ENCODE data around the gene TM4SF20.

Gene TM4SF20

DNA sequence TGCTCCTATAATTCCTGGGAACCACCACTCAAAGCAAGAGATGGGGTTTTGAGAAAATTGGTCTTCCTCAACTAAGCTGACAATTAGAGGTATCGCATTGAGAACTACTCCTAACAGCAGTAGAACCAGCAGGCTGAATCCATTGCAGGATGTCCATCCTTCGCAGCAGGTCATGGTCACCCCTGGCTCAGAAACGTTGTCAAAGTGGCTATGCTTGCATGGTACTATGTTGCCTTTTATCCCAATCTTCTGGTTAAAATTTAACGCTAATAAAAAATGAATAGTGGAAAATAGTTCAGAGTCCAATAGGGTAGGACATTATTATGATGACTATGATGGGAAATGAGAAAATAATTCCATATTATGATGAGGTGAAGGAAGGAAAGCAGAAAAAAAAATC is at the start of gene TM4SF20:
TM4SF20 (minus strand) TSS at position 212 of the 400 bp plus-strand sequence; CDS start at position 174, 38 bp downstream.
- DNase-seq, result no peak

DNA sequence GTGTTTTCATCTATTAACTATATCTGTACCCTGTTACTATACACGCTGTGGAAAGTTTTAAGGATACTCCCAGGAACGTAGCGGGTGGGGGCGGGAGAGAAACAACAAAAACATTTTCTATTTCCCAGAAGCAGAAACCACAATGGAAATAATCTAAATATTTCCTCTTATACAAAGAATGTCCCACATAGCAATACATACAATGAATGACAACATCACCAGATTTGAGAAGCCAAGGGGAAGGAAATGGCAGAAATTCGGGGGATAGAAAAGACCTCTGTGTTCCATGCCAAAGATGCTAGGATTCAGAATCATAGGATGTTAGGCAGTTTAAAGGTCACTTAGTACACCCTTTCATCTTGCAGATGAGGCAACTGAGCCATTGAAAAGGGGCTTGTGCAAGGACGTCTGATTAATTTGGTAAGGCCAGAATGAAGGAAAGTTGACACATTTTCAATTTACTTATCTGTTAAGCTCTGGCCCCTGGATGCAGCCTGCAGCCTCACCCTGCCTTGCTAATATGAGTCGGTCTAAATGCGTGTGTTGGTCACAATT is 49.7 kb upstream of the TM4SF20 start:
- no peak for DNase-seq

DNA sequence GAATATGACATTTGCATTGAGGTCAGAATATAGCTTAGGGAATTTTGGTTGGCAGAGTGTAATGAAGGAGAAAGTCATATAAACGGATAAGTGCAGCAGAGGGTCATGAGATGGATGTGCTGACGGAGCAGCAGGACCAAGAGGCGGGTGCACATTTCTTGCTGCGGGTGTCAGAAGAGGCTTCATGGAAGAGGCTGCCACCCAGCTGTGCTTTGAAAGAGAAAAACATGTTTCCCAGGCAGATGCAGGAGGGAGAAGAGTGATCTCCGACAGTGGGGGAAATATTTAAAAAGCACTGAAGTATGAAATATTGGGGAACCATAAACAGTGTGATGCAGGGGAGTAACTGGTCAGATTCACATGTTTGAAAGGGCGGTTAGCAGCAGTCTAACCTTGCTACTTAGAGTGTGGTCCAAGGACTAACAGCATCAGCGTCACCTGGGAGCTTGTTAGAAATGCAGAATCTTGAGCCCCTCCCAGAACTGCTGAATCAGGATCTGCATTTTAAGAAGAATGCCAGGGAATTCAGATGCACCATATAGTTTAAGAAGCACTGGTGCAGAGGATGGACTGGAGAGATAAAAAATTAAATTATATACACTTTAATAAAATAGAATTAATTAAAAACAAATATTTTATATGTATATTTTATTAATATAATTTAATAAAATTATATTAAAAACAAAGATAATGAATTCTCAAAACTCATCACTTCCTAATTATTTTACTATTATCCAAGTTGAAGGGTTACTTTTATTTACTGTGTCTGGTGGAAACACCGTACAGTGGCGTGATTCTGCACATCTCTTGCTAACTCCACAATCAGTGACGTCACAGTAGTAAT is 44.8 kb upstream of the TM4SF20 start:
- DNase-seq, result no peak

DNA sequence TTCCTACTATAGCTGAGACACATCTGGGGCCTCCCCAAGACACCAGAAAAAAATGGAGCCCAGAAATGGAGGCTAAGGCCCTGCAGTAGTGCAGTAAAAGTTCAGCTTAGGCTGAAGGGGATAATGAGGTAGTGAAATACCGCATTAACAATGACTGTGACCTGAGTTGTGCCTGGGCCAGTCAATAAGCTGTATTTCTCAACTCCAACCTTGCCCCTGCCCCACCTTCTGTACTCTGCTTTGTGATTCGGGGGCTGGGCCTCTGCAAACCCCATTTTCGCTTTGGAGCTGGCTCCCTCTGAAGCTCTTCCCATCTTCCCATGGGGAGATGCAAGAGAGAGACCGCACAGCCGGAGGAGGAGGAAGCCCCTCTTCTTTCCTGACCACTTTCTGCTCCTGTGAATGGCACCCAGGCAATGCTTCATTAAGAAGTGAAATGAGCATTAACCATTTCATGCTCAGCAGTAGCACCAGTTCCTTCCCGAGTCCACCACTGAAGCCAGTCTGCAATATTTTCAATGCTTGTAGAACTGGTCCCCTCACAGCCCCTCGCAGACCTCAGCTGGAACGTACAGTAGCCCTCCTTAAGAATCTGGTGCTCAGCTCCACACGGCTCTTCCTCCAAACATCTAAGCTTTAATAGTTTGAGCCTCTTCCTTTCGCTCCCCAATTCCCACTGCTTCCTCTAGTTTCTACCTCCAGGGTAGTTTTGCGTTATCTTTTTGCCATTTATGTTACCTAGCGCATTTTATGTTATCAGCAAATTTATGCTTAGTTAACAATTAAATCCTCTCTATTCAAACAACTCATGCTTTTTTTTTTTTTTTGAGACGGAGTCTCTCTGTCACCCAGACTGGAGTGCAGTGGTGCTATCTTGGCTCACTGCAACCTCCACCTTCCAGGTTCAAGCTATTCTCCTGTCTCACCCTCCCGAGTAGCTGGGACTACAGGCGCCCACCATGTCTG is 41.3 kb upstream of the TM4SF20 start:
- no peak for DNase-seq

DNA sequence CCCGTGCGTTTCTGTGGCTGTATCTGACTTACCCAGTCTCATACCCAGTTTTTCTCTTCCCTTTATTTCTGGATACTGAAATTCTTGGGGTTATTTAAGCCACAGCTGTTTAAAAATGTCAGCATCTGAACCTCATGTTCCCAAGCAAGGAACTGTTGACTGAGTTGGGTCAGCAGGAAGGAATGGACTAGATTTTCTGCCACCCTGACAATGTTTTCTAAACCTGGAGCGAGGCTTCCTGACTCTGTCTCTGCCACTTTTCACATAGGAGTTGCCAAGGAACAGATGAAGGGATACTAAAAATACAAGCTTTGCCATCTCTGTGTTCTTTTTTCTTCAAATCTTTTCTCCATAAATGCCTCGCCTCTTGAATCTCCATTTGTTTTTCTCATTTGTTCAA is 37.6 kb upstream of the TM4SF20 start:
- no peak for DNase-seq

GRCh38 chr2:227415538-227416424 is 36.7 kb upstream of the TM4SF20 start:
- no peak for DNase-seq

- no peak for DNase-seq
Measured at GRCh38 chr2:227414846-227415245, 35.7 kb upstream of the TM4SF20 start.

GRCh38 chr2:227413371-227413770 is 34.3 kb upstream of the TM4SF20 start:
- no peak for DNase-seq

GRCh38 chr2:227412877-227413276 is 33.8 kb upstream of the TM4SF20 start:
- DNase-seq, result no peak

DNA sequence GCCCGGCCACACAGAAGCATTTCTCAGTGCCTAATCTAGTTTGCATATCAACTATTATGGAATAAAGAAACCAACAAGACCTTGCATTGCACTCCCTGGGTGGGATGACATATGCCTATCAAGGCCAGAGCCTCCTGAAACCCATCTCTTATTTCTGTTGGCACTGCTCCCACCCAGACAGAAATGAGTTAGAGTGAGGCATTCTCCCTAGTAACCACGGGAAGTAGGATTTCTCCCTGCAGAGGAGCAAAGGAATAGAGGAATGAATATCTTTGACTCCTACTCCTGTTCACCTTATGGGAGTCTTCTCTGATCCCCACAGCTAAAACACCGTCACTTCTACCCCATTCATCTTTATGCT is 32.9 kb upstream of the TM4SF20 start:
- no peak for DNase-seq

GRCh38 chr2:227411320-227411989 is 32.3 kb upstream of the TM4SF20 start:
- no peak for DNase-seq

DNA sequence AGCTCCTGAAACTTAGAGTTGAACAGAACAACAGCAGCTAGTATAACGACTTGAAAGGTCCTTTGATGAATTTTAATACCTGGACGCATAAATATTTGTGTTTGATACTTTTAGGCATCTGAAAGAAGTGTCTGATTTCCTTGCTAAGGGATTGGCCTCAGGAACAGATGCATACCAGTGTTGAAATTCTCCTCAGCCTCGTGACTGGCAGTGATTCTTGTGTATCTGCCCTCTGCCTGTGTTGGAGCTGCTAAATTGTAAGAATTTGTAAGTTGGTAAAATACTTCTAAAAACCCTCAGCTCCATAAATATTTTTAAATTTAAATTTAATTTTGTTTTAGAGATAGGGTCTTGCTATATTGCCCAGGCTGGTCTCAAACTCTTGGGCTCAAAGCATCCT is 31.1 kb upstream of the TM4SF20 start:
- no peak for DNase-seq

GRCh38 chr2:227407591-227408151 is 28.6 kb upstream of the TM4SF20 start:
- no peak for DNase-seq

DNA sequence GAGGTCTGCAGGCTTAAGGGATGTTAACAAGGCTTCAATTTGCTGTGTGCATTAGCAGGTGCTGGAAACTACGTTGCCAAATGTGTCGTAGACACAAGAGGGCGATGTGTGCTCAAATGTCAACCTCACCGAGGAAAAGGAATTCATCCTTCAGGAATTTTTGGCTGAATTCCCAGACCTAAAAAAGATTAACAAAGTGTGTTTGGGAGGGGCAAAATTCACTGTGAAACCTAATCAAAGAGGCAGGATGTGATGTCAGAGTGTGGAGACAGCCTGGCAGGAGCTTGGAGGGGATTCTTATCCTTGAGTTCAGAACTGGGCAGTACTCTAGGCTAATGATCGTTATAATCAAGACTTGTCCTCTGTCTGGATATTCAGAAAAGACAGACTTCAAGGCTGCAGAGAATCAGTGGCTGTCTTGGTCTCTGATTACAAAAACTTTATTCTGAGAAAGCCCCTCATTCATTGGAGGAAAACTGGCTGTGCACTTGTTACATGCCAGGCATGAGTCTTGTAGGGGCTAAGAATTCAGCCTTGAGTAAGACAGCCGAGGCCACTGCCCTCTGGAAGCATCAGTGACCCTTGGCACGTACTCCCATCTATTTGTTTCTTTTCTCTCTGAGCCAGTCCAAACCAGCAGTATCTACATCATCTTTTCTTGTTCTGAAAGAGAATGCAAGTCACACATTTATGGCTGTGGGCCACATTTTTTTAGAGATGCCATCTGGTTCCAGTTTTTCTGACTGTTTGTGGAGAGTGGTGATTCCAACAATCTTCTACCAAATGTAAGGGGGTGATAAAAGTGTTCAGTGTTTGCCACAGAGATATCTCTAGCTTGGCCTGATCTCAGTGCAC is 27.3 kb upstream of the TM4SF20 start:
- peak; percentile 90 for DNase-seq

GRCh38 chr2:227404585-227405271 is 25.6 kb upstream of the TM4SF20 start:
- no peak for DNase-seq

DNA sequence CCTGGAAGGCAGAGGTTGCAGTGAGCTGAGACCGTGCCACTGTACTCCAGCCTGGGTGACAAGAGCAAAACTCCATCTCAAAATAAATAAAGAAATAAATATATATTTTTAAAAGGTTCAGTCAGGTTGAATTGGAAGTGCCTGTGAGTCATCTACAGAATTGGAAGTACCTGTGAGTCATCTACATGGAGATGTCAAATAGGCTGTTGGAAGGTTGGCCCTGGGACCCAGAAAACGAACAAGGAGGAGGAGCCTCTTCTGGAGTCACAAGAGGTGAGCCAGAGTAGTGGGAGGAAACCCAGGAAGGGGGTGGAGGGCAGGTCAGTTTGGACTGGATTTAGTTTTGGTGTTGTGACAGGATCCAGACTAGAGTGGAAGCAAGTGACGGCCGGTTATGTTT is 23.9 kb upstream of the TM4SF20 start:
- DNase-seq, result no peak

GRCh38 chr2:227402321-227402720 is 23.2 kb upstream of the TM4SF20 start:
- DNase-seq, result no peak

- DNase-seq, result no peak
Measured at GRCh38 chr2:227401550-227401949, 22.4 kb upstream of the TM4SF20 start.

- no peak for DNase-seq
Measured at GRCh38 chr2:227398684-227399670, 19.9 kb upstream of the TM4SF20 start.
